GM12875 (cell line): ENCODE results near the gene ADGRG6.

Source experiments
- H3K4me3 ChIP-seq: one replicate; pipeline ENCODE4 v1.5.1; 2011; ENCODE audit warnings: low read depth, low read length, control low read depth
- CTCF ChIP-seq: IDR thresholded peaks from 2 replicates; pipeline ENCODE4 v1.5.1; 2011; ENCODE audit warnings: low read depth, mild to moderate bottlenecking, control low read depth, inconsistent platforms, low read length, moderate library complexity, borderline replicate concordance; ENCODE audit not compliant: insufficient read depth

Gene ADGRG6

GRCh38 chr6:142441716-142442115 is 139.9 kb downstream of the ADGRG6 start:
- H3K4me3 ChIP-seq: no peak overlapping the region
- no peak for TF ChIP-seq CTCF

GRCh38 chr6:142443102-142443501 is 141.3 kb downstream of the ADGRG6 start:
- TF ChIP-seq CTCF: no peak
- H3K4me3 ChIP-seq: no peak overlapping the region

GRCh38 chr6:142443532-142443931 is 141.7 kb downstream of the ADGRG6 start:
- no peak for TF ChIP-seq CTCF
- H3K4me3 ChIP-seq: no peak overlapping the region

- no peak for TF ChIP-seq CTCF
- H3K4me3 ChIP-seq: no peak overlapping the region
Observed at GRCh38 chr6:142444376-142444775, 142.6 kb downstream of the ADGRG6 start.

- no peak overlapping the region for H3K4me3 ChIP-seq
- no peak for TF ChIP-seq CTCF
Observed at GRCh38 chr6:142444881-142445301, 143.1 kb downstream of the ADGRG6 start.

- no peak for TF ChIP-seq CTCF
- H3K4me3 ChIP-seq: no peak overlapping the region
Observed at GRCh38 chr6:142446168-142446567, 144.4 kb downstream of the ADGRG6 start.

GRCh38 chr6:142446576-142446975 is 144.8 kb downstream of the ADGRG6 start:
- no peak overlapping the region for H3K4me3 ChIP-seq
- TF ChIP-seq CTCF: no peak
